ENCODE data around the gene FTCD. TPM values are rescaled to one million over a fixed set of nuclear protein-coding genes. Genes with fewer than 3 reads are reported as not detected.

The FTCD gene
- total and polyA plus RNA-seq, 2 experiments from 2014 or later = 18.9 to 27.4 TPM

- Histone ChIP-seq H3K9me3 (ENCODE audit: low read depth) (no peaks in the 10 kb centered on the region), H3K27ac (no peak overlapping the region), H3K27me3 (no peaks in the 10 kb centered on the region), H3K36me3 (no peaks in the 10 kb centered on the region), H3K4me3 (no peak overlapping the region), H3K4me1 (ENCODE audit: low read depth) (peaks cover 11% of the 10 kb centered on the region)
- DNase-seq (ENCODE audit: low read depth in 1 of 2, low spot score in 1 of 2) = no peak
- TF ChIP-seq CTCF (IDR thresholded peaks at IDR 0.05; ENCODE audit: low read depth, low read length) = no peak
These were observed 32.4 kb downstream of the FTCD start for GRCh38 chr21:46122758-46123683.

- Histone ChIP-seq H3K27ac (no peak overlapping the region), H3K27me3 (no peaks in the 10 kb centered on the region), H3K36me3 (no peaks in the 10 kb centered on the region), H3K9me3 (ENCODE audit: low read depth) (no peaks in the 10 kb centered on the region), H3K4me1 (ENCODE audit: low read depth) (peaks cover 4% of the 10 kb centered on the region), H3K4me3 (no peak overlapping the region)
- TF ChIP-seq CTCF (IDR thresholded peaks at IDR 0.05; ENCODE audit: low read depth, low read length) = no peak
- DNase-seq (ENCODE audit: low read depth in 1 of 2, low spot score in 1 of 2) = peak in 1 of 2 donors; percentile 60
These were observed 33.1 kb downstream of the FTCD start for GRCh38 chr21:46122237-46122671.

- no peaks in the 10 kb centered on the region for H3K36me3 ChIP-seq
- H3K9me3 ChIP-seq (ENCODE audit: low read depth) = no peaks in the 10 kb centered on the region
These were observed 33.8 kb downstream of the FTCD start for GRCh38 chr21:46121286-46122221.

GRCh38 chr21:46120301-46121285 lies 34.8 kb downstream of the FTCD start:
- no peaks in the 10 kb centered on the region for H3K4me1 ChIP-seq (ENCODE audit: low read depth)
- no peak overlapping the region for H3K4me3 ChIP-seq
- no peaks in the 10 kb centered on the region for H3K9me3 ChIP-seq (ENCODE audit: low read depth)
- H3K27ac ChIP-seq = no peak overlapping the region
- no peak for DNase-seq (ENCODE audit: low read depth in 1 of 2, low spot score in 1 of 2)
- no peaks in the 10 kb centered on the region for H3K36me3 ChIP-seq
- TF ChIP-seq CTCF (IDR thresholded peaks at IDR 0.05; ENCODE audit: low read depth, low read length) = no peak
- H3K27me3 ChIP-seq = no peaks in the 10 kb centered on the region

More at GRCh38 chr21:46121286-46122221, 33.8 kb downstream of the FTCD start:
- H3K27me3 ChIP-seq = no peaks in the 10 kb centered on the region
- DNase-seq (ENCODE audit: low read depth in 1 of 2, low spot score in 1 of 2) = no peak
- H3K4me3 ChIP-seq = no peak overlapping the region
- H3K27ac ChIP-seq = no peak overlapping the region
- no peaks in the 10 kb centered on the region for H3K4me1 ChIP-seq (ENCODE audit: low read depth)
- TF ChIP-seq CTCF (IDR thresholded peaks at IDR 0.05; ENCODE audit: low read depth, low read length) = peak; percentile 5
